ENCODE measurements around the gene UNC13C.

UNC13C gene

DNA sequence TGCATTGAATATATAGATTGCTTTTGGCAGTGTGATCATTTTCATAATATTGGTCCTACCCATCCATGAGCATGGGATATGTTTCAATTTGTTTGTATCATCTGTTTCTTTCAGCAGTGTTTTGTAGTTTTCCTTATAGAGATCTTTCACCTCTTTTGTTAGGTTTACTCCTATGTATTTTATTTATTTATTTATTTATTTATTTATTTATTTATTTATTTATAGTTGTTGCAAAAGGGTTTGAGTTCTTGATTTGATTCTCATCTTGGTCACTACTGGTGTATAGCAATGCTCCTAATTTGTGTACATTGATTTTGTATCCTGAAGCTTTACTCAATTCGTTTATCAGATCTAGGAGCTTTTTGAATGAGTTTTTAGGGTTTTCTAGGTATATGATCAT lies 478.2 kb downstream of the UNC13C start:
- no peak for DNase-seq (ENCODE audit: low read depth in 1 of 2, low spot score in 1 of 2)

DNA sequence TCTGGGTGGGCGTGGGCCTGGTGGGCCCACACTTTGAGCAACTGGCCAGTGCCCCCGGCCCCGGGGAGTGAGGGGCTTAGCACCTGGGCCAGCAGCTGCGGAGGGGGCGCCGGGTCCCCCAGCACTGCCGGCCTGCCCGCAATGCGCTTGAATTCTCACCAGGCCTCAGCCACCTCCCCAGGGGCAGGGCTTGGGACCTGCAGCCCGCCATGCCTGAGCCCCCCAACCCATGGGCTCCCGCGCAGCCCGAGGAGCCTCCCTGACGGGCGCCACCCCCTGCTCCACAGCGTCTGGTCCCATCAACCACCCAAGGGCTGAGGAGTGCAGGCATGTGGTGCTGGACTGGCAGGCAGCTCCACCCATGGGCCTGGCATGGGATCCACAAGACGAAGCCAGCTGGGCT lies 484.3 kb downstream of the UNC13C start:
- no peak for DNase-seq (ENCODE audit: low read depth in 1 of 2, low spot score in 1 of 2)

DNA sequence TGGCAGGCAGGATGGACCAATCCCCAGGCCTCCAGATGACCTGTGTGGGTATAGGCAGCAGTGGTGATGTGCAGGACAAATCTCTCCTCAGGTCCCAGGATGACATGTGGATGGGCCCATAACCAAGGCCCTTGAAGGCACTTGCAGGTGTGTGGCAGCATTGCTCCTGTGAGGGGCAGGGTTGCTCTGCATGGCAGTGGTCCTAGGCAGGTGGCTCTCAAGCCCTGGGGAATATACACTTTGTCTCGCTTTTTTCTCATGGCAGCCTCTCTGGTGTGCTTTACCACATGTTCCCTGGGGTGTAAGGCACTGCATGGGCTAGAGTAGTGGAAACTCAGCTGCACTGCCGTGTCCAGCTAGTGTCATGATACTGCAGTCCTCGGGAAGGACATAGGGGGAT lies 503.6 kb downstream of the UNC13C start:
- no peak for DNase-seq (ENCODE audit: low read depth in 1 of 2, low spot score in 1 of 2)

DNA sequence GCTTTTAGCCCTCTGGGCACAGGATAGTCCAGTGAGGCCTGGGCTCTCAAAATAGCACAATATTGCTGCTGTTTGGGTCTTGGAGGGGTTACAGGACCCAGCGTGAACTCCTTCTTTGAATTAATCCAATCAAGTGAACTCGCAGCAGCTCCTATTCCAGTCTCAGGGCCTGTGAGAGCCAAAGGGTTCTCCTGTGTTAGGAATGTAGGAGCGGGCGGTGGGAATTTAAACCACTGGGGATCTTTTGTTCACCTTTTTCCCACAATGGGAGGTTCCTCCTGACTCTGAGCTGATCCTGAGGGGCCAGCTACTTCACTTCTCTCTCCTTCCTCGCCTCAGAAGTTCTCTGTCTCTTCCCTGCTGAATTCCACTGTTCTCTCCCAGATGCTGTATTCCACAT lies 504.0 kb downstream of the UNC13C start:
- no peak for DNase-seq (ENCODE audit: low read depth in 1 of 2, low spot score in 1 of 2)

DNA sequence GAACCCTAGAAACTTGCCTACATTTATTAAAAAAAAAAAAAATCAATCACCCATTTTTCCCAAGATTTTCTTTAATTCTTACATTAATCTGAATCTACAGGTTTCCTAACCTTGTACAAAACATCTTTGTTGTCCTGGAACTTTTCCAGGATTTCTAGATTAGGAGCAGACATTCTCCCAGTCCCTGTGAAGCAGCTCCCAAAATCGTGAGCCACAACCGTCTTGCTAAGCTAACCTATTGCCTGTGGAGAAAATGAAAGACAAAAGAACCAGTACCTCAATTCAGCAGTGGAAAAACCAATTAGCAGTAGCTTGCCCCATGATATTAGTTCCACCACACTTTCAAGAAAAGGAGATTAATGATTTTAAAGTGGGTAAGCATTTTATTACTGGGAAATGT lies 522.1 kb downstream of the UNC13C start:
- no peak for DNase-seq (ENCODE audit: low read depth in 1 of 2, low spot score in 1 of 2)

DNA sequence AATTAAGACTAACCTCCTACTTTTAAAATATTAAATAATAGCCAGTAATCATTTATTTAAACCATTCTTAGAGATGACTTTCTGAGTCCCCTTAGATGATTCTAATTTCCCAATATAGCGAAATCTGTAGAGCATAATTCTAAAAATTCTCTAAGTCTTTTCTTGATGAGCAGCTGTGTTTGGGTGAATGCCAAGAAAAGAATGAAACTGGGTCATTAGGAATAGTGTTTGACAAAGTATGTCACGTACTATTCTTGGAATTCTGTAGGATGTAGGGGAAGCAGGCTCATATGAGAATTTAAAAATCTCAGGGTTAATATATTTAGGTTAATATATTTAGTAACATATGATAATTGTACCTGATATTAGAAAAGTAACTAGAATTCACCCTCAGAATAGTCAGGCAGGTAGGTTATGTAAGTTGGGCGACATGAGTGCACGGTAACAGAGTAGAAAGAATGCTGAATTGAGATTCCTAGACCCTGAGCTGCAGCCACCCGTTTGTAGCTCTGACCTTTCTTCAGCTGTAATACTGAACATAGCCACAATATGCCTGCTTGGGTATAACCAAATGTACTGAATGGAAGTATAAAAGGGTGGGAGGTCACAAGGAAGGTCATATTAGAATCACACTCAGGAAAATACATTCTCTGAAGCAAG lies 524.3 kb downstream of the UNC13C start:
- no peak for DNase-seq (ENCODE audit: low read depth in 1 of 2, low spot score in 1 of 2)

DNA sequence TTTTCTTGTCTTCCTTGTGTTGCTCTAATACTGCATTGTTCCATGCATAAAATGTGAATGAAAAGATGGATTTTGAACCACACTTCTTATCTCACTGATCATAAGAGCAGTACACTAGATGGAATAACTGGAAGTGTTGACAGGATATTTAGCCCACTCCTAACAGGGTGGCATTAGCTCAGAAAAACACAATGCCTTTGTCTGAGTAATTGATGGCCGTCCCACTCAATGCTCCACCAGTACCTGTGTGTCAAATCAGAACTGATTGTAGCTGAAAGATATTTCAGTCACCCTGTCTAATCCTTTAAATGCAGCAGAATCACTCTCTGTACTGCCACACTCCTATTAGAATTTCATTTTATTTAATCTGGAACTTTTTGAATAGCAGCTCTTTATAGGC lies 526.5 kb downstream of the UNC13C start:
- DNase-seq (ENCODE audit: low read depth in 1 of 2, low spot score in 1 of 2) = no peak

DNA sequence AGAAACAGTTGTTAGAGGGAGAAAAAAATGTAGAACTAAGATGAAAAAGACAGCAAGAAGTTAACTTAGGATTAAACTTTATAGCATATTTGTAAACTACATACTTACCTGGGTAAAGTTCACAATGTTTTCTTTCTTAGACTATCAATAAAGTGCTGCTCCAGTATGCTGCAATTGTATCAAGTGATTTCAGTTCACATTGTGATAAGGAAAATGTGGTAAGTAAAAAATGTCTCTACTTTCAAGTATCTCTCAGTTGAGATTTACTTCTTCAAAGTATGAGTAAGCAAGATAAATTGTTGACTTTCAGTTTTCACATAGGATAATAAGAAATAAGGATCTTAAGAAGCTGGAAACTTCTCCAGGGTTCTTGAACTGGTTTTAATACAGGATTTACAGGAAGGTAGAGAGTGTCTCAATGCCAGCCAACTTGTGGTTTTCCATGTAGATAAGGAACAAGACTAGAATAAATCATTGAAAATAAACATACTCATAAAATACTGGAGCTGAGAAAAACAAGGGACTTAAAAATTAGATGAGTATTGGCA lies 528.8 kb downstream of the UNC13C start:
- DNase-seq (ENCODE audit: low read depth in 1 of 2, low spot score in 1 of 2) = no peak

DNA sequence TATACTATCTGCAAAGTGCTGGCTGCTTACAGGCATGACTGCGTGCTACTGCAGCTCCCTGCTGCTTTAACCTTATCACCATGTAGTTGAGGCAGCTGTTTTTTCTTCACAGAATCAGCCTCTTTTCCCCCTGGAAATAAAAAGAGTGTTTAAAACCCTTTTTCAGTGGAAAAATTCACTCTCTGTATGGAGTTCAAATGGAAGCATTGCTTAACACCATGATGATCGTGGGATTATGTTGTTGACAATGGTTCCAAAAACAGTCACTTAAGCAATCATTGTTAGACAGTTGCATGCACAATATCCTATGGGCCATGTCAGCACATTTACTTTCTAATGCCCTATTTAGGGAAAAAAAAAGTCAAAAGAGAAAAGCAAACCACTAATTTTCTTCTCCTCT lies 536.4 kb downstream of the UNC13C start:
- DNase-seq (ENCODE audit: low read depth in 1 of 2, low spot score in 1 of 2) = no peak

DNA sequence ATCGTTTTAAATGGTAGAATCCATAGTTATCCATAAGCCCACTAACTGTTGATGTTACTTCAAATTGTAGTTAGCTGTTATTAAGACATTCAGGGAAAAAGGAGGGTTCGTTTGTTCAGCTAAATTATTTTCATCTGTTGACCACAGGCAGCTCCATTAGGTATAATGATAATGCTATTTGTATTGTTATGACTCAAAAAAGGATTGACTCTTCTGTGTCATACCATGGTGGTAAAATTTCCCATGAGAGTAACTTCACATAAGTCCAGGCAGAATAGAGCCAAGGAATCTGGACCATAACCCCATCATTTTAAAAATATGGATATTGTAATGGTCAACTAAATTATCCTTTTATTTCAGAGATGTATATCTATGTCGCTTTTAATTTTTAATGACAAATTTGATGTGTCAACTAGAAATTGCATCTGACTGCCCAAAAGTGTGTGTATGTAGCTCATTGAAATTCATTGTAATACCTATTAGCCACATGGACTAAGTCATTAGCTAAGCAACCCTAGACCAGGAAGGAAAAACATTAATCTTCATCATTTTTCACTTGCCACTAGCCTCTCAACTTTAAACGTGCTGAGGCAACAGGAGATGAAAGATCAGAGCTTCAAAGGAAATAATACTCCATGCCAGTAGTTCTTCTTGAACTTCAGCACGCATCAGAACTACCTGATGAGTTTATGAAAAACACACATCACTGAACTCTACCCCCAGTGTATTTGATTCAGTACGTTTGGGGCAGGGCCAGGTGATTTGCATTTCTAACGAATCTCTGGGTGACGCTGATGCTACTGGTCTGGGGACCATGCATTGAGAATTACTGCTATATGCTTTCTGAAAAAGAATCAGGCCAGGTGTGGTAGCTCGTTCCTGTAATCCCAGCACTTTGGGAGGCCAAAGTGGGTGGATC lies 537.7 kb downstream of the UNC13C start:
- DNase-seq (ENCODE audit: low read depth in 1 of 2, low spot score in 1 of 2) = no peak

DNA sequence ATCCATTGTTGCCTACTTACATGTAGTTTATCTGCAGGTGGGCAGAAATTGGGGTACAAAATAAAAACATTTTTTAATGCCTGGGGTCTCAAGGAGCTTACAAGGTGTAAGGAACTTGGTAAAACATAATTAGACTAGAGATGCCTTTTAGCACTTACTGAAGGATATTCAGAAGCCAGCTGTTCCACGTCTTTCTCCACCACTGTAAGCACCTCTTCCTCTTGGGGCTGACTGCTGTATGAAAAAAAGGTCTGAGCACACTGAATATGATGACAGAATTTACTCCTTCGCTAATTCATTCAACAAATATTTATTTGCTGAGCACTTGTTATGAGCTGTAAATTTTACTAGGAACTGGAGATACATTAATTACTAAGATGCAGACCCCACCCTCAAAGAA lies 539.1 kb downstream of the UNC13C start:
- no peak for DNase-seq (ENCODE audit: low read depth in 1 of 2, low spot score in 1 of 2)

DNA sequence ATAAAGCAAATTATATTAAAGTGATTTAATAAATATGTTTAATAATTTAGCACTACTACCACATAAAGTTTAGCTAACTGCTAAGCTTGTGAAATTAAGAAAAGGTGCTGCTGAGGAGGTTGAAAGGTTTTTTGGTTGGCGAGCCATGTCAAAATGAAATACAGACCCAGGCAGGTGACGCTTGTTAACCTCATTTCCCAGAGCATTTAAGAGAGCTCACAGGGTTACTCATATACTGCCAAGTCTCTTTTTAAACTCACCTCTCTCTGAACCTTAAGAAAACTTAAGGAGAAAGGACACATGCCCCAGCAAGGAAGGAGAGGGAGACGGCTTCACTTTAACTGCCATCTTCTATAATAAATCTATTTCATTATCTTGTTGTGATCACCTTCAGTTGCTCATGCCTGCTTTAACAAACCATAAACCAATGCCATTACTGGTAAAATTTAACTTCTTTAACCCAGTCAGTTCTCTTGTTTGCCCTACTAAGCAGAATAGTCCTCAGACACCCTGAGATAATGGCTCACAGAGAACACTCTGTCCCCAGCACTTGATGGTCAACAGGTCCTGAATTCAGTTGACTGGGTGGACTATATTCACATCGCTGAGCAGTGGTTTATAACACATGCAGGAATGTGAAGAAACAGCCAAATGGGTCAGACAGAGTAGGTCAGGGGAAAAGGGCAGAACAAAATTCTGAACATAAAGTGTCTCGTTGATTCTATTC lies 540.1 kb downstream of the UNC13C start:
- DNase-seq (ENCODE audit: low read depth in 1 of 2, low spot score in 1 of 2) = no peak

DNA sequence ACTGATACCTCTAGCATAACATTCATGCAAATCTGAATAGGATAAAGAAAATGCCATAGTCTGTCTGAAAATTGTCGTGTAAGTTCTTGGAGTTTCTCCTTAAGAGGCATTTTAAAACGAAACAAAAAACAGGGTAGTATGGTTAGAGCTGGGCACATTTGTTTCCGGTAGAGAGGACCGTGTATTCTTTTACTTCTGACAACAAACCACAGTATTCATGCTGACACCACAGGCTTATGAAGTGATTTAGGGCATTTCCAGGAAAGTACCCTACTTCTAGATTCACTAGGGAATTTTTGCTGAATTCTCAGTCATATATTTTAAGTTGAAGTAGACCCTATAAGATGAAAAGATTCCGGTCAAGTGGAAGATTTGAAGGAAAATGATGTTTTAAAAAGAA lies 541.3 kb downstream of the UNC13C start:
- DNase-seq (ENCODE audit: low read depth in 1 of 2, low spot score in 1 of 2) = no peak

DNA sequence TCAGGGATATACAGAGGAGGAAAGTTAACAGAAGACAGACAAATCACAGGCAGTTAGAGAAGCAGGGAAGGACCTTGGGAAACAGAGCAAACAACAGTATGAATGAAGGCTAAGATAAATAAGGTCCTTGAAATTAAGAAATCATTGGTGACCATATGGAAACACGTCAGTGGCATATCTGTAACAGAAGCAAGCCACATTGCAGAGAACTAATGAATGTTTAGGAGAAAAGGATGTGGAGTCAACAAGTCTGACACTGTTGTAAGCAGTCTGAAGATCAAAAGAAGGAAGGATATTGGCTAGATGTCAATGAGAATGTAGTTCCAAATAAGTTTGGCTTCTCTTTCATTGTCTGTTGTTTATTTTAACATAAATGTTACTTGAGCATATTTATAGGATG lies 542.4 kb downstream of the UNC13C start:
- DNase-seq (ENCODE audit: low read depth in 1 of 2, low spot score in 1 of 2) = no peak

DNA sequence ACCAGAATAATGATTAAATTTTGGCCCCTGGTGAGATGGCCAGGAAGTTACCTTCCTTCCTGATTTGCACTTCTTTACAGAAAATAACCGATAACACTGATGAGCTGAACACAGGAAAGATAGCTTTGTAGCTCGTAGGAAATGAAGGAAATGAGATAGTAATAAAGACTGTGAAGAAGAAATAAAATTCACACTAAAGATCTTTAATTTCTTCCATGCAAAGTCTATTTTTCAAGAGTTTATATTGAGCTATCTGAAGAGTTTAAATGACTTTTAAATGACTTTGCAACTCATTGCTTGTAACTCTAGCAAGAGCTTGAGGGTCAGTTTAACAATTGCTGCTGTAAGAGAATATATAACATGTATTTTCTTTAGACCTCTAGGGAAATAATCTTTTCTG lies 543.0 kb downstream of the UNC13C start:
- DNase-seq (ENCODE audit: low read depth in 1 of 2, low spot score in 1 of 2) = no peak

DNA sequence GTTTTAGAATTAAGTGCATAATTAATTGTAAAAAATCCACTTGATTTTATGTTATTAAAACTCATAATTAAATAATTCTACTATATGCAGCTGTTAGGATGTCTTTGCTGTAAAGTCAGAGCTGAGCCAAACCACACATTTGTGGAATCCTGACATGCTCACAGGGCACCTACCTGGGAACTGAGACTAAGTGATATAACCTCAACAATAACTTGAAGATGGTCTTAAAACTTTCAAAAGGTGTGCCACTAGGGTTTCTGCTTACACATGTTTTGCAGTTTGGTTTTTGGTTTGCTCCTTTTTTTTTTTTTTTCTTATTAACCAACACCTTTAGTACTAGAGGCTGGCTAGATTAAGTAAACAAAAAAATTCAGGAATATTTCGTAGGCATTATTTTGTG lies 549.8 kb downstream of the UNC13C start:
- DNase-seq (ENCODE audit: low read depth in 1 of 2, low spot score in 1 of 2) = no peak

DNA sequence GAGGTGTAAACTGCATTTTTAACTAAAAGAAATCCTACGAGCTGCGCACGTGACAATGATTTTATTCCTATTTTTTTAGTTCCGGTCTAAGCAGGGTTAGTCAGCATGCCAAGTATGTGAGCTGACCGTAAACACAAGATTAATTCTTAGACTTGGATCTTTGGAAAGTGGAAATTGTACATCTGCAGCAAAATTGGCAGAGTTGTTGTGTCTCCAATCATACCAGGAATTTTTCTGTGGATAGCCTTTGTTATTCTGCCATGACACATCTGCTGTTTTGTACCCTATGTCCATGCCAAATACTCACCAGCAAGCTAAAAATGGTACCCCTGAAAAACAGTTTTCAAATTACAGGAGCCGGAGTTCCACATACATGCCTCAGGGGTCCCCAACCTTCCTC lies 562.5 kb downstream of the UNC13C start:
- DNase-seq (ENCODE audit: low read depth in 1 of 2, low spot score in 1 of 2) = no peak

DNA sequence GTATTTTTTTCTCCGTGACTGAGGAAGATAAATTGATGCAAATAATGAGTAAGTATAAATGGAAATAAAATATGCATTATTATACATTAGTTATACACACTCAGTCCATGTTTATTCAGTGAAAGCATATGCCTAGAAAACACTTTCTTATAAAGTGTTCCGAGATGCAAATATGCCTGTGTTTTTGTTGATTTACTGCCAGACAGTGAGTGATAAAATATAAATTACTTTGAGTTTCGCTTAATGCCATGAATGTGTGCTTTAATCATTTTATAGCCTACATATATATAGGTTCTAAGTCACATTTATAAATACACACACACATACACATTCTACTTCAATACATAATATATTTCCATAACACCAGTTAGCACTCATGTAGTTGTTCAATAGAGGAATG lies 569.2 kb downstream of the UNC13C start:
- no peak for DNase-seq (ENCODE audit: low read depth in 1 of 2, low spot score in 1 of 2)

DNA sequence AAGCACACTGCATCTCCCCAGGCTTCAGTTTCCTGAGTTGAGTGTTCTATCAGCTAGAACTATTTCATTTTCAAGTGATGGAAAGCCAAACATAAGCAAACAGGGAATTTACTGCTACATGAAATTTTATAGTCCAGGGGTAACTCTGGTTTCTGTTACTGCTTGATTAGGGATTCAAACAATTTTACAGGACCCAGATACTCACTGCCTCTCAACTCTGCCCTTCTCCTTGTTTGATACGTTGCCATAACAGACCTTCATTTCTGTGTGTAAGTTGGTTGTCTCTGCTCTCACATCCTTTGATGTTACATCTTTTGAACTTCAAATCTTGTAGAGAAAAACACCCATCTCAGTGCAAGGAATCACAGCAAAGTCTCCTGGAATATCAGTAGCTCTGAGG lies 572.7 kb downstream of the UNC13C start:
- DNase-seq (ENCODE audit: low read depth in 1 of 2, low spot score in 1 of 2) = no peak

DNA sequence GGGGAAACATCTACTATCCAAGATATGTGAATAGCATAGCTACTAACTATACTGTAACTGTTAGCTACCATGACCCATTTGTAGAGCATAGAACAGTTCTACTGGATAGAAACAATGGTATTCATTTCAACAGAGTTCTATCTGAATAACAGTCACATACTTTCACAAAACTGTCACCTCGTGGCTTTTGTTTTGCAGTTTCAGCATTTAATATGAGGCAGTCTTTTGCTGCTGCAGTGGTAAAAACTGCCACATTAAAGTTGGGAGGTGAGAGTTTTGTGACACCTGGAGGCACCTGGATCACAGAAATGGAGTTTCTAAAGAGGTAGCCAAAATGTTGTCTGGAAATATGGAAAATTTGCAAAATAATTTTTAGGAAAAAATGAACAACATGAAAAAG lies 578.0 kb downstream of the UNC13C start:
- no peak for DNase-seq (ENCODE audit: low read depth in 1 of 2, low spot score in 1 of 2)

DNA sequence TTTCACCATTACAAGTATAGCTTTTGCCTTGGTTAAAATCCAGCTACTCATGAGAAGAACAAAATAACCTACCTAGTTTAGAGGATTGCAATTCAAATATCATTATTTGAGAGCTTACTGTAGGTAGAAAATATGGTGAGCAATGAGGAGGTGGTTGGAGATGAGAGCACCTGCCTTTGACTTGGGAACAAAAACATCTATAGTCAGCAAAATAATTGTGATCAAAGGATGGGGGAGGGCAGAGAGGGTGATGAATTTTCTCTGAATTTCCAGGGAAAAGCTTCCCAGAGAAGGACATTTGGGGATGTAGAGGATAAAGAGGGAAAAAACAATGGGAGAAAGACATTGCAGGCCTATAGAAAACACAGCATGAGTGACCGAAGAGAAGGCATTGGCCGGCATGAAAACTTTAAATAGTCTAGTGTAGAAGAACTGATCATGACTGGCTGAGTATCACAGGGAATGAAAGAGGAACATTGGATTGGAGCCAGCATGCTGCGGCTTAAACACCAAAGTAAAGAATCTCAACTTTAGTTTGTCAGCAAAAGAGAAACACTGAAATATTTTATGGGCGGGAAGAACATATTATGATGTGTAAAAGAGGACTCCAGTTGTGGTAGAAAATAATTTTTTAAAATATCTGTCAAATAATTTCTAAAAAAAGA lies 581.3 kb downstream of the UNC13C start:
- DNase-seq (ENCODE audit: low read depth in 1 of 2, low spot score in 1 of 2) = no peak

All from activated T-helper 1 cell treated with anti-CD3 and anti-CD28 coated beads, Interleukin-2, amount 50 U/mL, for 16 hours (primary cell).